HG03280 (cell line): ENCODE data around the gene PPP1R12B.
"Not testable (repeated sequence)": the region's sequence is repeated elsewhere in the genome, so short reads cannot be mapped to it uniquely, and the experiment has no call there.

Source experiments
- ATAC-seq: cut with Tn5 transposase; IDR thresholded peaks from one replicate; pipeline ENCODE4 v1.9.1; 2021; ENCODE audit warnings: mild to moderate bottlenecking, moderate library complexity; ENCODE audit not compliant: unreplicated experiment

PPP1R12B gene

GRCh38 chr1:202348005-202348508 is 442 bp upstream of the PPP1R12B start:
- ATAC-seq: no peak

GRCh38 chr1:202349206-202349928 is 868 bp downstream of the PPP1R12B start:
- no peak for ATAC-seq

GRCh38 chr1:202351725-202352124 is 3.2 kb downstream of the PPP1R12B start:
- no peak for ATAC-seq

GRCh38 chr1:202352583-202353197 is 4.2 kb downstream of the PPP1R12B start:
- not testable (repeated sequence) for ATAC-seq

GRCh38 chr1:202355944-202356553 is 7.5 kb downstream of the PPP1R12B start:
- ATAC-seq: no peak

GRCh38 chr1:202357506-202357905 is 9.0 kb downstream of the PPP1R12B start:
- ATAC-seq: no peak

GRCh38 chr1:202361224-202361623 is 12.7 kb downstream of the PPP1R12B start:
- ATAC-seq: no peak

GRCh38 chr1:202361701-202362100 is 13.2 kb downstream of the PPP1R12B start:
- no peak for ATAC-seq

GRCh38 chr1:202362212-202362611 is 13.7 kb downstream of the PPP1R12B start:
- ATAC-seq: no peak

GRCh38 chr1:202365092-202365815 is 16.8 kb downstream of the PPP1R12B start:
- ATAC-seq: no peak

GRCh38 chr1:202367271-202367670 is 18.8 kb downstream of the PPP1R12B start:
- no peak for ATAC-seq

GRCh38 chr1:202370906-202371305 is 22.4 kb downstream of the PPP1R12B start:
- ATAC-seq: not testable (repeated sequence)

- no peak for ATAC-seq
Measured at GRCh38 chr1:202374099-202374498, 25.6 kb downstream of the PPP1R12B start.

- ATAC-seq: not testable (repeated sequence)
Measured at GRCh38 chr1:202375175-202375574, 26.7 kb downstream of the PPP1R12B start.

- ATAC-seq: no peak
Measured at GRCh38 chr1:202376247-202376646, 27.7 kb downstream of the PPP1R12B start.

GRCh38 chr1:202379884-202380529 is 31.5 kb downstream of the PPP1R12B start:
- not testable (repeated sequence) for ATAC-seq

GRCh38 chr1:202380535-202380934 is 32.0 kb downstream of the PPP1R12B start:
- ATAC-seq: not testable (repeated sequence)

GRCh38 chr1:202381867-202382266 is 33.4 kb downstream of the PPP1R12B start:
- not testable (repeated sequence) for ATAC-seq

GRCh38 chr1:202395831-202396230 is 47.3 kb downstream of the PPP1R12B start:
- not testable (repeated sequence) for ATAC-seq

- no peak for ATAC-seq
Measured at GRCh38 chr1:202397256-202397655, 48.8 kb downstream of the PPP1R12B start.

GRCh38 chr1:202398439-202398838 is 49.9 kb downstream of the PPP1R12B start:
- not testable (repeated sequence) for ATAC-seq
